Stomach (tissue), 9 donors: Measurements from ENCODE around the gene TPST1. TPM values are rescaled to one million over a fixed set of nuclear protein-coding genes. Genes with fewer than 3 reads are reported as not detected.

Experiments used
- DNase-seq, 2 donors: peaks; one replicate each; pipeline versions ENCODE4 v3.0.0 to v3.0.0-alpha.2; 2013 to 2019
- H3K27ac ChIP-seq, 5 donors: fragments of 200-600 bp in 4 of 5; sonication (generic) in 4 of 5; one replicate each; pipeline ENCODE4 v1.5.1; 2013 to 2019; ENCODE audit warnings: mild to moderate bottlenecking in 1 of 5, moderate library complexity in 1 of 5
- H3K27me3 ChIP-seq, 3 donors: fragments of 200-600 bp; sonication (generic); one replicate each; pipeline ENCODE4 v1.5.1; 2017 to 2019; ENCODE audit warnings: mixed run types in 1 of 3
- H3K36me3 ChIP-seq, 4 donors: fragments of 200-600 bp; sonication (generic); 1 replicate in 3 of 4; 2 replicates in 1 of 4; pipeline ENCODE4 v1.5.1; 2016 to 2019
- H3K4me1 ChIP-seq, 4 donors: fragments of 200-600 bp; sonication (generic); one replicate each; pipeline ENCODE4 v1.5.1; 2016 to 2019
- H3K4me3 ChIP-seq, 4 donors: fragments of 200-600 bp; sonication (generic) in 3 of 4; one replicate each; pipeline ENCODE4 v1.5.1; 2016 to 2019; ENCODE audit warnings: mild to moderate bottlenecking in 1 of 4
- H3K9me3 ChIP-seq, 4 donors: fragments of 200-600 bp; sonication (generic); one replicate each; pipeline ENCODE4 v1.5.1; 2016 to 2019
- CTCF ChIP-seq, 7 experiments: fragments of 450-650 bp in 4 of 7; fragments of 200-600 bp in 3 of 7; sonication (generic) in 3 of 7; IDR thresholded peaks; one replicate each; pipeline ENCODE4 v1.5.1; 2016 to 2019; ENCODE audit warnings: antibody characterized with exemption in 7 of 7, control low read depth in 2 of 7, mild to moderate bottlenecking in 1 of 7
- EP300 ChIP-seq: sonication (generic); formaldehyde crosslinking; IDR thresholded peaks from one replicate; pipeline ENCODE4 v1.6.1; 2017; ENCODE audit warnings: antibody characterized with exemption
- POLR2A ChIP-seq, 4 donors: fragments of 450-650 bp; IDR thresholded peaks; one replicate each; pipeline ENCODE4 v1.6.1; 2016; ENCODE audit warnings: antibody characterized with exemption in 4 of 4, control low read depth in 2 of 4, mild to moderate bottlenecking in 1 of 4, moderate library complexity in 1 of 4
- POLR2AphosphoS5 ChIP-seq, 3 donors: sonication (generic); formaldehyde crosslinking; IDR thresholded peaks; one replicate each; pipeline ENCODE4 v1.6.1; 2016; ENCODE audit warnings: antibody characterized with exemption in 3 of 3
- WGBS, 5 donors: extraction: QIAGEN DNeasy Blood & Tissue Kit in 3 of 5; methylation state at CpG; one replicate each; pipeline versions ENCODE4 v1.1.5 to v1.1.7; 2013 to 2018; 5-methylcytosine and 5-hydroxymethylcytosine counted together
- intact Hi-C: fragments of 100-400 bp; cut with DNase I; formaldehyde crosslinking; loops from one replicate; pipeline ENCODE4 v1.15.1; 2023; ENCODE audit warnings: low total_unique reads
- polyA plus RNA-seq, 3 donors: library from polyadenylated mRNA; stranded (reverse); fragments of 200-250 nt; gene quantifications; one replicate each; pipeline ENCODE4 v1.2.3, GENCODE V29; 2013
- total RNA-seq, 5 donors: library from RNA; depleted of rRNA; stranded (reverse); fragments of >200 nt; gene quantifications; one replicate each; pipeline versions ENCODE4 v1.1.0 to v1.2.3, GENCODE V29; 2014 to 2016
- donor health status: healthy with polysubstance abuse.
- donor health status: Bipolar disorder and iron deficiency.
- donor health status: healthy.

The TPST1 gene
- total and polyA plus RNA-seq, 8 donors: 0.58 to 78.8 (median 8.7) TPM

DNA sequence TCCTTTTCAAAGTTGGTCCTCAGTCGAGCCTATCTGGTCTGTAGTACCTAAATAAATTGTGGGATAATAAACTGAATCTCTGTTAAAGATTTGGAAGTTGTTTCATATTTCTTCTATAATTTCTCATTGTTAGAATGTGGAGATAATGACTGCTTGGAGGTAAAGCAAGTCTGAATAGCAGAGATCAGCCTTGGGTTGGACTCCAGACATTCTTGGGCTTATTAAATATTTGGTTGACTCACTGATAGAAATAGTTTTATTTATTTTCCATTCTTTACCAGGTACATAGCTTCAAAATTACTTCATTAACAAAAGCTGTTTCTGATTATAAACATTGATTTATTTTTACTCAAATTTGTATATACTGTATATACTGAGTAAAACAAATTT, 34.3 kb downstream of the TPST1 start:
- 37 to 72% (median 48%) methylated on average over 1 of the region's 1 CpG for WGBS, 5 donors
- DNase-seq: no peak
- Histone ChIP-seq H3K27me3 (no peaks in the 10 kb centered on the region), H3K4me1 (peaks cover 16 to 40% (median 28%) of the 10 kb centered on the region in 4 donors), H3K4me3 (no peak overlapping the region), H3K36me3 (peaks cover 0 to 15% (median 0%) of the 10 kb centered on the region in 4 donors), H3K27ac (peak overlapping the region in 1 of 5 donors; percentile 62), H3K9me3 (no peaks in the 10 kb centered on the region)
- no peak for TF ChIP-seq POLR2AphosphoS5 (IDR thresholded peaks at IDR 0.05)
- intact Hi-C loops: no loop called here

DNA sequence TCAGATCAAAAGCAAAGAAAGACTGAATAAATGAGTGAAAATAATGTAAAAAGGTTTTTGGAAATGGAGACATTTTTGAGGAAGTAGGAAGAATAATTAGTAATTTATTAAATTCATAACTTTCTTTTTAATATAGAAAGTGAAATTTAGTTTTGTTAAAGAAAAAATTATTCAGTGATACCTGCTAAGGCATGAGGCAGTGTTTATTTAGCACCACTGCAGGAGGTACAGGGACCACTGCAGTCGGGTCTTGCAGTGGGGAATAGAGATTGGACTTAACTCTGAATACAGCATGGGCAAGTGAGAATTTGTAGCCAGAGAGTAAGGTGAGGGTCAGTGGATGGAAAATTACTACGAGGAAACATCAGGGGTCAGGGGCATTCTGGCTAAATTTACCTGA, 39.9 kb downstream of the TPST1 start:
- H3K27ac ChIP-seq: no peak overlapping the region
- peaks cover 0 to 13% (median 9%) of the 10 kb centered on the region in 4 donors for H3K4me1 ChIP-seq
- H3K27me3 ChIP-seq: no peaks in the 10 kb centered on the region
- WGBS, 5 donors: 35 to 58% (median 48%) methylated on average over 2 of the region's 2 CpGs
- intact Hi-C loops: no loop called here
- no peak overlapping the region for H3K4me3 ChIP-seq
- H3K9me3 ChIP-seq: no peaks in the 10 kb centered on the region
- TF ChIP-seq CTCF (IDR thresholded peaks at IDR 0.05): no peak
- no peak for TF ChIP-seq POLR2AphosphoS5 (IDR thresholded peaks at IDR 0.05)
- TF ChIP-seq POLR2A (IDR thresholded peaks at IDR 0.05): no peak
- TF ChIP-seq EP300: no peak
- no peak for DNase-seq
- peaks cover 0 to 15% (median 0%) of the 10 kb centered on the region in 4 donors for H3K36me3 ChIP-seq

GRCh38 chr7:66246554-66247171, 41.5 kb downstream of the TPST1 start:
- intact Hi-C loops: no loop called here
- TF ChIP-seq CTCF (IDR thresholded peaks at IDR 0.05): no peak
- no peak for TF ChIP-seq EP300
- TF ChIP-seq POLR2A (IDR thresholded peaks at IDR 0.05): no peak
- no peak for TF ChIP-seq POLR2AphosphoS5 (IDR thresholded peaks at IDR 0.05)
- Histone ChIP-seq H3K9me3 (no peaks in the 10 kb centered on the region), H3K36me3 (peaks cover 0 to 1% (median 0%) of the 10 kb centered on the region in 4 donors), H3K4me1 (peaks cover 0 to 13% (median 8%) of the 10 kb centered on the region in 4 donors), H3K27ac (no peak overlapping the region), H3K27me3 (no peaks in the 10 kb centered on the region), H3K4me3 (no peak overlapping the region)
- WGBS, 5 donors: 88 to 97% (median 95%) methylated on average over 2 of the region's 2 CpGs
- no peak for DNase-seq

DNA sequence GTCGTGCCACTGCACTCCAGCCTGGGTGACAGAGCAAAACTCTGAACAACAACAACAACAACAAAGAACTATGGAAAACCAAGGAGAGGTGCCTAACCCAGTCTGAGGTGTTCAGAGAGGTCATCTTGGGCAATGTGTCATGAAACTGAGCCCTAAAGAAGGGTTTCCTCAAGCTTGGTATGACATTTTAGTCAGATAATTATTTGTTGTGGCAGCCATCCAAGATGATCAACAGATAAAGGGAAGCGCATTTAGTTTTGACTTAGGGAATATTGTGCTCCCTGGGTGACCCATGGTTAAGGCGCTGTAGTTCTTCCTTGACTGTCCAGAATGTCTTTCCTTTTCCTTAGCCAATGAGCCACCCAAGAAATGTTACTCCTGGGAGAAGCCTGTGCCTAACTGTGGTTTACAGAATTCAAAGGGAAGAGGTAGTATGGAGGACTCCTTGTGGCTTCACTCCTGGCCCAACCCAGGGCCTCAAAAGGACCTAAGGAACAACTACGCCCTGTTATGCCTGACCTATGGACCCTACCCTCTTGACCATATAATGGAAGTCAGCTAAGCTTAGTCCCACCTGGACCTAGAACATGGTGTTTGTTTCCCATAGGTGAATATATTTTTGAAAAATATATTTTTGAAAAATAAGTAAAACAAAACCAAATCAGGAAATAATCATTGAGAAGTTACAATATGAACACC, 42.4 kb downstream of the TPST1 start:
- H3K27ac ChIP-seq: no peak overlapping the region
- 86 to 96% (median 92%) methylated on average over 4 of the region's 4 CpGs for WGBS, 5 donors
- no peaks in the 10 kb centered on the region for H3K9me3 ChIP-seq

More for the DNA sequence above, 42.4 kb downstream of the TPST1 start:
- intact Hi-C loops: no loop called here
- no peak for DNase-seq
- TF ChIP-seq CTCF (IDR thresholded peaks at IDR 0.05) (no peak), POLR2A (IDR thresholded peaks at IDR 0.05) (no peak), EP300 (no peak), POLR2AphosphoS5 (IDR thresholded peaks at IDR 0.05) (no peak)
- no peaks in the 10 kb centered on the region for H3K27me3 ChIP-seq
- peaks cover 0 to 13% (median 8%) of the 10 kb centered on the region in 4 donors for H3K4me1 ChIP-seq
- no peaks in the 10 kb centered on the region for H3K36me3 ChIP-seq
- H3K4me3 ChIP-seq: no peak overlapping the region
